Measurements from ENCODE around the gene PAM.

GRCh38 chr5:102742215-102742614 lies 12.9 kb upstream of the PAM start:
- TF ChIP-seq CTCF (IDR thresholded peaks at IDR 0.05): no peak
- TF ChIP-seq POLR2AphosphoS5 (IDR thresholded peaks at IDR 0.05): no peak
- no peak for TF ChIP-seq POLR2A (IDR thresholded peaks at IDR 0.05)

Measured in breast epithelium (tissue), 3 donors.